Fibroblast of mammary gland (primary cell): Measurements from ENCODE around the gene SLIRP.

Experiments
- DNase-seq: peaks from one replicate; pipeline ENCODE4 v3.0.0-alpha.2; 2010; ENCODE audit warnings: low read depth
- H3K4me3 ChIP-seq: 2 replicates; pipeline ENCODE4 v1.5.1; 2011; ENCODE audit warnings: low read depth, mild to moderate bottlenecking, low read length, moderate library complexity; ENCODE audit not compliant: control insufficient read depth
- TF ChIP-seq, protein P1 (sequence below): conservative IDR thresholded peaks from 2 replicates; pipeline ENCODE4 v1.5.1; 2011; ENCODE audit warnings: low read depth, low read length, inconsistent platforms; ENCODE audit not compliant: control insufficient read depth, insufficient read depth

SLIRP gene

DNA sequence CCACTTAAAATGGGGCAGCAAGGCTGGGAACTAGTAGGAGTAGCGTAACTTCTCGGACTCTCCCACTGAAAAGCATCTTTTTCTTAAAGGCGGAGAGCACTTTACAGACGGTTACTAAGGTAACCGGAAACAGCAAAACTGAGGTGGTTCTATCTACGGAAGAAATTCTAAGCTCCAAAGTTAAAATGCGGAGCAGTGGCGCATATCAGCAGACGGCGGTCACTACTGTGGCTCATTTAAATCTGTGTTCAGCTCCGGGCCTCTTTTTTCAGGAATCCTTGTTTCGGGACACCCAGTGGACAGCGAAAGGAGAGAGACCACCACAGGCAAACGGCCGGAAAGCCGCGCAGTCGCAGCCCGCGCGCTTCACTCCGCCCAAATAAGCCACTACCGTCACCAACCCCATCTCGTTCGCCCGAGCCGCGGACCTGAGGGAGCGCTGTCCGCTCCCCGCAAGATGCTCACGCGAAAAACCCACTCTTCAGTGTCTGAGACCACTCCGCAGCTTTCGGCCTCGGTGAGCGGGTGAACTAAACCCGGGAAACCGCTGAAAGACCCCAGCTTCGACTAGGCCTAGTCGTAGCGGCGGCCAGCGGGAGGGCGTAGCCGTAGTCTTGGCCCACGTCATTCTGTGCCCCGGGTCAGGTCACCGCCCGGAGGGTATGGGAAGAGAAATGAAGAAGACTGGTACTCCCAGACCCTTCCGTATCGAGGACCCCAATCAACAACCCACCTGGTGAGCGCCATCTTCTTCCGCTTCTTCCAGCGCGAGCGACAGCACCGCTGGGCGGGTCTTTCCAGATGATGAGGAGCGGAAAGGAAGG lies 52.7 kb downstream of the SLIRP start, which contains the start of gene SNW1:
SNW1 (minus strand) TSS at position 776 of the 824 bp plus-strand sequence; CDS start at position 747, 29 bp downstream.
- DNase-seq, result peak; percentile 47
- TF ChIP-seq, protein P1, sequence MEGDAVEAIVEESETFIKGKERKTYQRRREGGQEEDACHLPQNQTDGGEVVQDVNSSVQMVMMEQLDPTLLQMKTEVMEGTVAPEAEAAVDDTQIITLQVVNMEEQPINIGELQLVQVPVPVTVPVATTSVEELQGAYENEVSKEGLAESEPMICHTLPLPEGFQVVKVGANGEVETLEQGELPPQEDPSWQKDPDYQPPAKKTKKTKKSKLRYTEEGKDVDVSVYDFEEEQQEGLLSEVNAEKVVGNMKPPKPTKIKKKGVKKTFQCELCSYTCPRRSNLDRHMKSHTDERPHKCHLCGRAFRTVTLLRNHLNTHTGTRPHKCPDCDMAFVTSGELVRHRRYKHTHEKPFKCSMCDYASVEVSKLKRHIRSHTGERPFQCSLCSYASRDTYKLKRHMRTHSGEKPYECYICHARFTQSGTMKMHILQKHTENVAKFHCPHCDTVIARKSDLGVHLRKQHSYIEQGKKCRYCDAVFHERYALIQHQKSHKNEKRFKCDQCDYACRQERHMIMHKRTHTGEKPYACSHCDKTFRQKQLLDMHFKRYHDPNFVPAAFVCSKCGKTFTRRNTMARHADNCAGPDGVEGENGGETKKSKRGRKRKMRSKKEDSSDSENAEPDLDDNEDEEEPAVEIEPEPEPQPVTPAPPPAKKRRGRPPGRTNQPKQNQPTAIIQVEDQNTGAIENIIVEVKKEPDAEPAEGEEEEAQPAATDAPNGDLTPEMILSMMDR, result no peak
- H3K4me3 ChIP-seq, result peak within 1 kb of the TSS; percentile 96

DNA sequence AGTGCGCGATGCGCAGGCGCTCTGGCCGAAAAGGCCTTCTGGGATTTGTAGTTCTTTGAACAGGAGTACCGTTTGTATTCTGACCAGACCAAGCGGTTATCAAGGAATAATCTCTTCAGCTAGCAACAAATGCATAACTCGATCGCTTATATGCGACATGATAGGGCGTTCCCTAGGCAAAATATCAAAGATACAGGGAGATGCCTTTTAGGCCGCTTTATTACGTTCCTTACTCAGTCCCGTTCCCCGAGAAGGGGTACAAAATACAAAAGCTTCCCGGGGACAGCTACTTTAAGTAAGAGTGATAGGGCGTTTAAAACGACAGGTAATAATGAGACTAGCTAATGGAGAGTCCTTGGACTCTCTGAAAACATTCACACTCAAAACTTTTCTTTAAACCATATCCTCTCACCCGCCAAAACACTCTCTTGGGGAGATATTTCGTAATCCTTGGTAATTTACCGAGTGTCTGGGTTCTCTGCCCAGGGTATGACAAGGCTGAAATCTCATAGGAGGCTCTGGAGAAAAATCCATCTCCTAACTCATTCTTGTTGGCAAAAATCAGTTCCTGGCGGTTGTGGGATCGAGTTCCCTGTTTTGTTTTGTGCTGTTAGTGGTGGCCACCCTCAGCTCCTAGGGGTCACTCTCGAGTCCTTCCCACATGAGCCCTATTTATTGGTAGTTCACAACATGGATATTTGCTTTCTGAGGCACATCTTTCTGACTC lies 53.5 kb downstream of the SLIRP start:
- TF ChIP-seq, protein P1, result peak; percentile 36
- H3K4me3 ChIP-seq, result peak overlapping the region; percentile 96
- peak; percentile 93 for DNase-seq

DNA sequence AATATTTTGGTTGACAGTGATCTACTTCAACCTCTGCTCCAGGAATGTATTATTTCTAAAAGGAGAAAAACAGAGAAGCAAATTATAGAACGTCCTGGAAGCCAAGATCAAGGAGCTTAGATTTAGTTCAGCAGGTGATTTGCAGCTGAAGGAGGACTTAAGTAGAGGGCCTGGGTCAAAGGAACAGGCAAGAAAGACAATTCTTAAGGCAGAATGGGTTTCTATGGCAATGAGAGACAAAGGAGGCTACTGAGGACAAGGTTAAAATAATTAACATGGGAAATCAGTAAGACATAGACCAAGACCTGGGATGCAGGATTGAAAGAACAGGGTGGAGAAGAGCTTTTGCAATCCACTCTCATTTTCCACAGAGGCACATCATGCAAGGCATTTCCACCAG lies 55.4 kb downstream of the SLIRP start:
- DNase-seq, result no peak
- H3K4me3 ChIP-seq, result no peak overlapping the region
- TF ChIP-seq, protein P1, result no peak

DNA sequence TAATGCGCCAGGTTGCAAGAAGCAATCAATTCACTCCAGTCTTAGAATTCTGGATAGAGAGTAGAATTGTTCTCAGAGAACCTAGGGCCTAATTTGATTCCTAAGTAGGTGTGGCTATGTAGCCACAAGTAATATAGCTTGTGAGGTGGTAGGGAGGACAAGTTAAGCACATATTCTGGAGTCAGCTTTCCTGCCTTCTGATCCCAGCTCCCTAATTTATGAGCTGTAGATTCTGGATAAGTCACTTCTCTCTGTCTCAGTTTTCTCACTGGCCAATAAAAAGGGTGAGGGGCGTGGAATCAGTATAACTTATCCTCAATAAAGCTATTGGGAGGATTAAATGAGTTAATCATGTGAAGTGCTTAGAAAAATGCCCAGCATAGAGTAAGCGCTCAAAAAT lies 56.1 kb downstream of the SLIRP start:
- no peak for DNase-seq
- no peak overlapping the region for H3K4me3 ChIP-seq
- TF ChIP-seq, protein P1, result no peak
